HL-60 (cell line): ENCODE results near the gene AHSA1.

ENCODE experiments used
- DNase-seq, 2 experiments: peaks; one replicate each; pipeline ENCODE4 v3.0.0-alpha.2; 2010 to 2020; ENCODE audit warnings: low read depth in 1 of 2, low spot score in 1 of 2
- H3K27ac ChIP-seq: fragments of 250-450 bp; sonication (Bioruptor Pico); replicated peaks from 2 replicates; pipeline ENCODE4 v1.5.1; 2020; ENCODE audit warnings: mild to moderate bottlenecking, moderate library complexity
- H3K27me3 ChIP-seq: fragments of 250-450 bp; sonication (Bioruptor Pico); 2 replicates; pipeline ENCODE4 v1.5.1; 2021; ENCODE audit warnings: mild to moderate bottlenecking, moderate library complexity; ENCODE audit not compliant: insufficient read depth, poor library complexity, severe bottlenecking
- H3K4me3 ChIP-seq: replicated peaks from 2 replicates; pipeline ENCODE4 v1.5.1; 2011; ENCODE audit warnings: mild to moderate bottlenecking, control low read depth, low read length; ENCODE audit not compliant: insufficient read depth
- GABPA ChIP-seq: IDR thresholded peaks from 2 replicates; pipeline ENCODE4 v1.6.1; 2012; ENCODE audit warnings: low read depth
- POLR2AphosphoS5 ChIP-seq: IDR thresholded peaks from 2 replicates; pipeline ENCODE4 v1.6.1; 2012; ENCODE audit warnings: low read depth
- REST ChIP-seq: IDR thresholded peaks from 2 replicates; pipeline ENCODE4 v1.6.1; 2012; ENCODE audit warnings: low read depth; ENCODE audit not compliant: insufficient replicate concordance
- SPI1 ChIP-seq: IDR thresholded peaks from 2 replicates; pipeline ENCODE4 v1.6.1; 2012; ENCODE audit warnings: low read depth, mild to moderate bottlenecking, borderline replicate concordance
- TF ChIP-seq, protein P1 (sequence below): IDR thresholded peaks from one replicate; pipeline ENCODE4 v1.5.1; 2011; ENCODE audit warnings: low read length, control low read depth, inconsistent platforms; ENCODE audit not compliant: insufficient read depth

The AHSA1 gene

GRCh38 chr14:77475432-77476115, 17.7 kb downstream of the AHSA1 start:
- Histone ChIP-seq H3K27ac (no peak overlapping the region), H3K4me3 (no peak overlapping the region), H3K27me3 (no peaks in the 10 kb centered on the region)
- TF ChIP-seq REST (no peak), POLR2AphosphoS5 (no peak), SPI1 (no peak), GABPA (no peak)
- TF ChIP-seq, protein P1, sequence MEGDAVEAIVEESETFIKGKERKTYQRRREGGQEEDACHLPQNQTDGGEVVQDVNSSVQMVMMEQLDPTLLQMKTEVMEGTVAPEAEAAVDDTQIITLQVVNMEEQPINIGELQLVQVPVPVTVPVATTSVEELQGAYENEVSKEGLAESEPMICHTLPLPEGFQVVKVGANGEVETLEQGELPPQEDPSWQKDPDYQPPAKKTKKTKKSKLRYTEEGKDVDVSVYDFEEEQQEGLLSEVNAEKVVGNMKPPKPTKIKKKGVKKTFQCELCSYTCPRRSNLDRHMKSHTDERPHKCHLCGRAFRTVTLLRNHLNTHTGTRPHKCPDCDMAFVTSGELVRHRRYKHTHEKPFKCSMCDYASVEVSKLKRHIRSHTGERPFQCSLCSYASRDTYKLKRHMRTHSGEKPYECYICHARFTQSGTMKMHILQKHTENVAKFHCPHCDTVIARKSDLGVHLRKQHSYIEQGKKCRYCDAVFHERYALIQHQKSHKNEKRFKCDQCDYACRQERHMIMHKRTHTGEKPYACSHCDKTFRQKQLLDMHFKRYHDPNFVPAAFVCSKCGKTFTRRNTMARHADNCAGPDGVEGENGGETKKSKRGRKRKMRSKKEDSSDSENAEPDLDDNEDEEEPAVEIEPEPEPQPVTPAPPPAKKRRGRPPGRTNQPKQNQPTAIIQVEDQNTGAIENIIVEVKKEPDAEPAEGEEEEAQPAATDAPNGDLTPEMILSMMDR = no peak
- no peak for DNase-seq

DNA sequence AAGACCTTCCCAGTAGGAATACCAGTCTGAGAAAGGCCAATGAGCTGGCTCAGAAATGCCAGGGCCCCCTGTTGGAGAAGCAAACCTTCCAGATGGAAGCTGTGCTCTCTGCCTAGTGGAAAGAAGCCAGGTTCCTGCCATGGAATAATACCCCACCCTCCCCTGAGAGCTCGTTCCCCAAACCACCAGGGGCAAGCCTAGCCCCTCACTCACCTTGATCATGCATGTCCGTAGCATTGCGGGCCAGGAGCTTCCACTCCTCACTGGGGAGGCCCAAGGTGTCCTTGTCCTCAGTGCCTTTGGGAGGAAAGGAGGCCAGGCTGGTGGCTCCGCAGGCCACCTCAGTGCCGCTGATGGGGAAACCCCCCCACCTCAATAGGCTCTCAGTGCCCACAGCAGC, 20.1 kb downstream of the AHSA1 start:
- DNase-seq = no peak
- no peak overlapping the region for H3K4me3 ChIP-seq
- H3K27ac ChIP-seq = no peak overlapping the region
- TF ChIP-seq POLR2AphosphoS5 = no peak
- TF ChIP-seq REST = no peak
- TF ChIP-seq SPI1 = no peak
- no peak for TF ChIP-seq GABPA
- TF ChIP-seq, protein P1 = no peak
- H3K27me3 ChIP-seq = no peaks in the 10 kb centered on the region

DNA sequence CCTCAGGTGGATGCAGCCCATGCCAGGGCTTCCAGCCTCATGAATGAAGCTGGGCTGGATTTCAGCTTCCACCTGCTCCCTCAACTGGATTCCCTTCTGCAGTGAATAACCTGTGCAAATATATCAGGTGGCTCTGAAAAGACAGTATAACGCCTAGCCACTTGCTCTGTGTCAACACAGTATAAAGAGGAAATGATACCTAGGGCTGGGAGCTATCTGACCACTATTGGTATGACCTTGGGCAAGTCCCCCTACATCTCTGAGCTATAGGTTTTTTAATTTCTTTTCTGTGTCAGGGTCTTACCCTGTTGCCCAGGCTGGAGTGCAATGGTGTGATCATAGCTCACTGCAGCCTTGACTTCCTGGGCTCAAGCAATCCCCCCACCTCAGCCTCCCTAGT, 20.9 kb downstream of the AHSA1 start:
- Histone ChIP-seq H3K27ac (no peak overlapping the region), H3K4me3 (no peak overlapping the region), H3K27me3 (no peaks in the 10 kb centered on the region)
- TF ChIP-seq REST (no peak), GABPA (no peak), SPI1 (no peak), POLR2AphosphoS5 (no peak)
- TF ChIP-seq, protein P1 = no peak
- DNase-seq = no peak
